Fibroblast of pulmonary artery (primary cell): ENCODE data around the gene CWC22.
"Not testable (repeated sequence)": the region's sequence is repeated elsewhere in the genome, so short reads cannot be mapped to it uniquely, and the experiment has no call there.

Experiments used
- DNase-seq: peaks from one replicate; pipeline ENCODE4 v3.0.0-alpha.2; 2010; ENCODE audit warnings: low read depth
- H3K4me3 ChIP-seq: replicated peaks from 2 replicates; pipeline ENCODE4 v1.5.1; 2011; ENCODE audit warnings: low read depth, mild to moderate bottlenecking, control low read depth, low read length, moderate library complexity
- CTCF ChIP-seq: IDR thresholded peaks from 2 replicates; pipeline ENCODE4 v1.5.1; 2011; ENCODE audit warnings: mild to moderate bottlenecking, control low read depth, low read length, inconsistent platforms; ENCODE audit errors: missing control alignments

CWC22 gene

GRCh38 chr2:179939259-179939658 lies 67.8 kb downstream of the CWC22 start:
- TF ChIP-seq CTCF = no peak
- no peak for DNase-seq
- H3K4me3 ChIP-seq = no peak overlapping the region

GRCh38 chr2:179938026-179938425 lies 69.1 kb downstream of the CWC22 start:
- no peak overlapping the region for H3K4me3 ChIP-seq
- no peak for DNase-seq
- no peak for TF ChIP-seq CTCF

GRCh38 chr2:179936654-179937053 lies 70.4 kb downstream of the CWC22 start:
- DNase-seq = peak; percentile 18
- H3K4me3 ChIP-seq = no peak overlapping the region
- TF ChIP-seq CTCF = peak; percentile 46

- TF ChIP-seq CTCF = no peak
- no peak overlapping the region for H3K4me3 ChIP-seq
- no peak for DNase-seq
Observed at GRCh38 chr2:179936141-179936540, 71.0 kb downstream of the CWC22 start.

- no peak overlapping the region for H3K4me3 ChIP-seq
- DNase-seq = no peak
- TF ChIP-seq CTCF = no peak
Observed at GRCh38 chr2:179932786-179933185, 74.3 kb downstream of the CWC22 start.

GRCh38 chr2:179931502-179931901 lies 75.6 kb downstream of the CWC22 start:
- H3K4me3 ChIP-seq = no peak overlapping the region
- TF ChIP-seq CTCF = no peak
- DNase-seq = no peak

GRCh38 chr2:179929997-179930396 lies 77.1 kb downstream of the CWC22 start:
- not testable (repeated sequence) for H3K4me3 ChIP-seq, DNase-seq

- DNase-seq = no peak
- no peak overlapping the region for H3K4me3 ChIP-seq
- no peak for TF ChIP-seq CTCF
Observed at GRCh38 chr2:179927041-179927440, 80.1 kb downstream of the CWC22 start.
